HG03103 (cell line): Measurements from ENCODE around the gene CCDC142.

ENCODE experiments used
- ATAC-seq: cut with Tn5 transposase; IDR thresholded peaks from one replicate; pipeline ENCODE4 v1.9.1; 2021; ENCODE audit warnings: low read depth; ENCODE audit not compliant: unreplicated experiment

CCDC142 gene, protein sequence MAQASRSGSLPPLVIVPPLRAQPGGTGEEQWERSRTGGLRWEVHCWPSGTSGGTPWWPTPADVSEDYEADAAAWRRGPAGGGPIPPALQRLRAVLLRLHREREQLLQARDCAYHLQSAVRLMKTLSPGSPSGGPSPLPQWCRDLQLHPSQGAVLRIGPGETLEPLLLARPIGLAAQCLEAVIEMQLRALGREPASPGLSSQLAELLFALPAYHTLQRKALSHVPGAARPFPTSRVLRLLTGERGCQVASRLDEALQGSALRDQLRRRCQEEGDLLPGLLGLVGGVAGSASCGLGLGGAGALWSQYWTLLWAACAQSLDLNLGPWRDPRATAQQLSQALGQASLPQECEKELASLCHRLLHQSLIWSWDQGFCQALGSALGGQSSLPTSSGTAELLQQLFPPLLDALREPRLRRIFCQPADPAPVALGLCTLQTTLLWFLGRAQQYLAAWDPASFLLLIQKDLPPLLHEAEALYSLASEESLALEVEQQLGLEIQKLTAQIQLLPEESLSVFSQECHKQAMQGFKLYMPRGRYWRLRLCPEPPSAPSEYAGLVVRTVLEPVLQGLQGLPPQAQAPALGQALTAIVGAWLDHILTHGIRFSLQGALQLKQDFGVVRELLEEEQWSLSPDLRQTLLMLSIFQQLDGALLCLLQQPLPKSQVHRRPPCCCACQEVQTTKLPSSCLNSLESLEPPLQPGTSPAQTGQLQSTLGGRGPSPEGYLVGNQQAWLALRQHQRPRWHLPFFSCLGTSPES

DNA sequence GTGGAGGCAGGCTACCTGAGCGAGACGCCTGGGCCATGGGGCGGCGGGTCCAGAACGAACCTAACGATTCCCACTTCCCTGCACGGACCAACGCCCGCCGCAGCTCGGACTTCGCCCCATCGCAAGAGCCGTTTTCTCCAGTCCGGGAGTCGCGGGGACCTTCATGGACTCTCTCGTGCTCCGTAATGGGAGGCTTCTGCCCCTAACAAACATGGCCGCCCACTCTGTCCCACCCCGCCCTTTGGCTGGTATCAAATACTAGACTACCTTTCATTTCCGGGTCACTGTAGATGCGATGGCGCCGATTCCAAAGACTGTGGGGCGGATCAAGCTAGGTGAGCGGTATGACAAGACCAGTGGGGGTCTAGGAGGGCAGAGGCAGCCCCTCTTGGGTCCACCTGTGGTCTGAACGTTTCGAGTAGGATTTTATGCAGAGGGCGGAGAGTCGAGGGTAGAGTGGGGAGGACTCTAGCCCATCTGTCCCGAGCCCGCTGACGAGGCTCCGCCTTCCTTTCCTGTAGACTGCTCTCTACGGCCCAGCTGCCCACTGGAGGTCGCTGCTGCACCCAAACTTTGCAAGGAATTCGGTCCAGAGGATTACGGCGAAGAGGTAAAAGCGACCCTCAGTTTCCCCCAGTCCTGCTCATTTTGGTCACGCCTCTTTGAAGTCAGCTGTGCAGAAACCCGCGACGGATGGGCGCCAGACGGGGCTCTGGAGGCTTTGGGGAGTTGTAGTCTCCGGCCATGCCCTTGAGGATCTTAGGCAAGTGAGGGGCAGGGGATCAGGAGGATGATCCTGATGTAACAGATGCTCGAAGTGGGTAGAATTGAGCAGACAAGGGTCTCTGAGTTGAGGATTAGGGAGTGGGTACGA lies at the start of gene CCDC142, which contains the start of gene TTC31:
Gene CCDC142, minus strand, starts transcription at position 198 of the 874 bp plus-strand sequence. Its CDS starts 161 bp downstream, at position 37.
Gene TTC31, plus strand, starts transcription at position 281 of the 874 bp plus-strand sequence. Its CDS starts 15 bp downstream, at position 296.
- ATAC-seq = peak; percentile 77

DNA sequence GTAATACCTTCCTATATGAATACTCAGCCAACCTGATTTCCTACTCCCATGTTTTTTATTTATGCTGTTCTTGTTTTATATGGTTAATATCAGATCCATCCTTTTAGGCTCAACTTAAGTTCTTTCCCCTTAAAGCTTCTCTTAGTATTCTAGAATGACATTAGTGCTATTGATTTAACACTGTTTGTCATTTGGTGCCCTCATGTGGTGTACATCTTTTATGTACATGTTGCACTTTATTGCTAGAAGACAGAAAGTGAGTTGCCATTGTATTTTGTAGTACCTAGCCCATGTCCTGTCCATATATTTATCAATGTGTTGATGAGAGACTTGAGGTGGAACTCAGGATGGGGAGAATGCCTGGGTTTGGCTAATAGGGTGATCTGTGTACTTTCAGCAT lies 49.4 kb upstream of the CCDC142 start:
- no peak for ATAC-seq

DNA sequence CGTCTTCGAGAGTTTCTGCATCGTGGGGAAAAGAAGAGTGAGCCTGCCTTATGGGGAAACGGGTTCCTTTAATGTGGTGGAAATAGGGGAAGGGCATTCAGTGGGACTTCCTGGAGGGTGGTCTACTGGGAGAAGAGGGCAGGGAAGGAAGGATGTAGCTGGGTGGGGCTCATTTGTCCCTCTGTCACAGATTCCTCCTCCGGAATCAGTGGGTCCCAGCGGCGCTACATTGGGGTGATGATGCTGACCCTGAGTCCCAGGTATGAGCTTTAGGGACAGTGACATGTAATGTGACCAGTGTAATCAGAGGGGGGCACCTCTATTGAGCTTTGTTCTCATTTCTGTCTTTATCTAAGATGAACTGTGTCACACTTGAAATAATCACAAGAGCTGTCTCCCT lies 48.9 kb upstream of the CCDC142 start:
- ATAC-seq = no peak

DNA sequence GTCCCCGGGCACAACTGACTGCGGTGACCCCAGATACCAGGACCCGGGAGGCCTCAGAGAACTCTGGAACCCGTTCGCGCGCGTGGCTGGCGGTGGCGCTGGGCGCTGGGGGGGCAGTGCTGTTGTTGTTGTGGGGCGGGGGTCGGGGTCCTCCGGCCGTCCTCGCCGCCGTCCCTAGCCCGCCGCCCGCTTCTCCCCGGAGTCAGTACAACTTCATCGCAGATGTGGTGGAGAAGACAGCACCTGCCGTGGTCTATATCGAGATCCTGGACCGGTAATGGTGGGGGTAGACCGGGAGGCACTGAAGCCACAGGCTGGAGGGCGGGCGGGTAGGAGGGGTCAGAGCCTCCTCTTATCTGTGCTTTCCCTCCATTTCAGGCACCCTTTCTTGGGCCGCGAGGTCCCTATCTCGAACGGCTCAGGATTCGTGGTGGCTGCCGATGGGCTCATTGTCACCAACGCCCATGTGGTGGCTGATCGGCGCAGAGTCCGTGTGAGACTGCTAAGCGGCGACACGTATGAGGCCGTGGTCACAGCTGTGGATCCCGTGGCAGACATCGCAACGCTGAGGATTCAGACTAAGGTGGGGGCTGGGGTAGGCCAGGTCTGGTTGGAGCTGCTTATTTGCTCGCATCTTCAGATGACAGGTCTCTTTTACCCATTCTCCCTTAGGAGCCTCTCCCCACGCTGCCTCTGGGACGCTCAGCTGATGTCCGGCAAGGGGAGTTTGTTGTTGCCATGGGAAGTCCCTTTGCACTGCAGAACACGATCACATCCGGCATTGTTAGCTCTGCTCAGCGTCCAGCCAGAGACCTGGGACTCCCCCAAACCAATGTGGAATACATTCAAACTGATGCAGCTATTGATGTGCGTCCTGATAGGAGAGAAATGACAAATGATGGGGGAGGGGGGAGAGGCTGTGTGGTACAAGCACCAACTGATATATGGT lies 47.7 kb upstream of the CCDC142 start:
- ATAC-seq = no peak

DNA sequence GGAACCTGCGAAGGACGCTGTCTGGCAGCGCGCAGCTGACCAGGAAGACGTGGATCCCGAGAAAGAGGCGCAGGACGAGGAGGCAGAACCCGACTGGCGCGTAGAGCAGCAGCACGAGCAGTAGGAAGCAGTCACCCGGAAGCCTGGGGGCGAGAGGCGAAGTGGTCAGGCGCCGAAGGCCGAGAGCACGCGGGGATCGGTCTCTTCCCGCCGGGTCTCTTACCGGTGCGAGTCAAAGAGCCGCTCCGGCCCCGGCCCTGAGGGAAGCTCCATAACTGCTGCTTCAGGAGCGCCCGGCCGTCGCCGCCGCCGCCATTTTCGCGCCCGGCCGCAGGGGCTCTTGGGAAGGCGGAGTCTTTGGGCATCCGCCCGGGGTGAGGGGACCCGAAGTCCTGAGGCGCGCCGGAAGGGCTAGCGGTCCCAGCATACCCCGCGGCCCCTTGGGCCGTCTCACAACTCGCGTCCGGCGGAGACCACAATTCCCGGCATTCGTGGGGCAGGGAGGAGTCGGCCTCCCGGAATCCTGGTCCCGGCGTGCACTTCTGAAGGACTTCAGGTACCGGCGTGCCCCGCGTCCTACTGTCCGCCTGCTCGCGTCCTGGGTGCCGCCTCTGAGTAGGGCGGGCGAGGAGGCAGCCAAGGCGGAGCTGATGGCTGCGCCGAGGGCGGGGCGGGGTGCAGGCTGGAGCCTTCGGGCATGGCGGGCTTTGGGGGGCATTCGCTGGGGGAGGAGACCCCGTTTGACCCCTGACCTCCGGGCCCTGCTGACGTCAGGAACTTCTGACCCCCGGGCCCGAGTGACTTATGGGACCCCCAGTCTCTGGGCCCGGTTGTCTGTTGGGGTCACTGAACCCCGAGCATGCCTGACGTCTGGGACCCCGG lies 46.8 kb upstream of the CCDC142 start, which contains the start of the genes AUP1 and HTRA2:
Gene AUP1, minus strand, starts transcription at position 350 of the 882 bp plus-strand sequence. Its CDS starts 77 bp downstream, at position 273.
Gene HTRA2, plus strand, starts transcription at position 577 of the 882 bp plus-strand sequence. Its CDS starts 74 bp downstream, at position 651.
- peak; percentile 70 for ATAC-seq

DNA sequence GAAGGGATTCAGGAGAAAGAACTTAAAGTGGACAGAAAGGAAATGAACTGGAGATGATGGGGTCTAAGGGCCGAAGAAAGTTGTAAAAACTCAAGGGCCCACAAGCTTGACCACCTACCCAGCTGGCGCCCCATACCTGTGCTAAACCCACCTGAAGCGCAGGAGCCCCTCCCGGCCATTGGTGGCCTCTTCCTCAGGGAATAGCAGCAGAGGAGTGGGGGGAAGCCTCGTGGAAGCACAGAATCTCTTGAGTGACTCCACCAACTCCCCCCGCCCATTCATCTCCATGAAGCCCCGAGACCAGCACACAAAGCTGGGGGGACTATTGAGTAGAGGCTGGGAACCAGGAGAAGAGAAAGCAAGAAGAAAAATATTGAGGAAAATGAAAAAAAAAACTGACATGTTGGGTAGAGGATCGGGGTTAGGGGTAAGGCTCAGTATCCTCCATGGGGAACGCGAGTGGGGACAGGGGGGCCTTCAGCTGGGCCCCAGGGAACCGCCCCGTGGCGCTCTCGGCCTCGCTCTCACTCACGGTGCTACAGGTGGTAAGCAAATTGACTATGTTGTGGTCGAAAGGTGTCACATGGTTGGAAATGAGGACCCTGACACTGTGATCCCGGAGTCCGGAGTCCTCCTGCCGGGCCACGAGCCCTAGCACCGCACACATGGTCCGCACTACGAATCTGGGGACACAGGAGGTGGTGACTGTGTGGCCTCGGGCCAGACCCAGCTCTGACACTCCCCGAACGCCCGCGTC lies 46.0 kb upstream of the CCDC142 start:
- no peak for ATAC-seq

DNA sequence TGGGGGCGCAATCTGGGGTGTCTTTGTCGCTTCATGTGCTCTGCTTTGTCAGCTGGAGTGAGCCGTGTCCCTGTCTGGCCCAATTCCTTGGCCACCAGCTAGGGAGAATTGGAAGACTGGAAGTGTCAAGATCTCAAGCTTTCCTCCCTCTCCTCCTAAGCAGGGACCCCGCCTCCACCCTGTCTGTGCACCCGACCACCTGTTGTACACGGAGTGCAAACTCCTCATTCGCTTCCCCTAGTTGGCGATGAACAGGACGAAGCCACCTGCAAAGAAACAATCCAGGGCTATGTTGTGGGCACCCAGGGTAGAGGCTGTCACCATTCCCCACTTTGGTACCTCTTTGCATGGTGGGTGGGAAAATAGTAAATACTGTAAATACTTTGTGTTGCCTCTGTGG lies 44.9 kb upstream of the CCDC142 start:
- ATAC-seq = no peak

DNA sequence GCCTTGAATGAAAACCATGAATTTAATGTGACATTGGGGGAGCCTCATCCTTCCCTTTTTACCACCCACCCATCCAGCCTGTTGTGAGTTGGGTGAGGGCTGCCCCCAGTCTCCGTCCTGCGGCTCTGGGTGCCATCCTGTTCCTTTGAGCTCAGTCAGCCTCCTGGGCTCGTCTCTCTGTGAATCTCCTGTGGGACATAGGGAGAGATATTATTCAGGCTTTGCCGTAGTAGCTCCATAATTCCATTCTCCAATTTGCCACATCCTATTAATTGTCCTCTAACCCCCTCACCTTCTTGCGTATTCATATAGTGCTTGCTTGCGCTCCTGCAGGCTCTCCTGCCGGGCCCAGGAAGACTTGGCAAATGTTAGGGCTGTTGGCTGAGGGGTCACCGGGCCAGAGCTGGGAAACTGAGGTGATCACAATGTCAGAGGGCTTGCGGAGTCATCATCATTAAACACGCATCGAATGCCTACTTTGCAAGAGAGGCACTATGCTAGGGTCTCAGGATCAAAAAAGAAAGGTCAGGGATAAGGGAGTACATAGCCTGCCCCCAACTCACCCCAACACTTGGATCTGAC lies 43.9 kb upstream of the CCDC142 start:
- ATAC-seq = no peak

DNA sequence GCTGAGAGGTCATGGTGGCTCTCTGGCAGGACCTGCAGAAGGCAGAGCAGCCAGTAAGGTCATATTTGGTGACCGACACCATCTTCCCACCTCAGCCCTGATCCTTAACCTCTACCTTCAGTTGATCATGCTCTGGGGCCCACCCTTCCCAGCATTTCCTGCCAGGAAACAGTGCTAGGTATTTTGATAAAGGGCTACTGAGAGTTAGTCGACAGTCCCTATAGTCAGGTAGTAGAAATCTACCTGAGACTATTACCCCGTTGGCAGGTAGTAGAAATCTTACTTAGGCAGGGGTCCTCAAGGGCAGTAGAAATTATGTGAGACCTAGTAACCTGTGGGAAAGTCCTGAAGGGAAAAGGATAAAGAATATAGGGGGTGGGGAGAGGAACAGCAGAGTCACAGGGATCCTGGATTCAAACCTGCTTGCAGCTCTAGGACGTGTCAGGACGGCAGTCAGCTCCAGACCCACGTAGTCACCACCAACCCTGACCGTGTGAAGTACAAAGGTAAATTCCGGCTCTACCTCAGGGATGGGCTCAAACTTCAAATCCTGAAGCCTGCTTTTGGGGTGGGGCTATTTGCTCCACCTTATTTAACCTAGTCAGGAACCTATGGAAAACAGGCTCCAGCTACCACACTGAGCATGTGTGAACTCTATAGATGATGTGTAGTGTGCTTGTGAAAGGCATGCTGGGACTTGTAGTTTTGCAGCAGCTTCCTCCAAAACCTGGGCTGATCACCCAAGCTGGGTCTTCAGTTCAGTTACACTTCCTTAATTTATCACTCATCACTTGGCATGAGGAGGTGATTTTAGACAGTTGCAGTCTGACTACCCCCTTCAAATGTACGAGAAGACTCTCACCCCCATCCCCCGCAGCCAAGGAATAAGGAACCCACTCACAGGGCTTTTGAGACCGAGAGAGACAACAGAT lies 43.2 kb upstream of the CCDC142 start, which contains the start of gene DQX1:
Gene DQX1, minus strand, starts transcription at position 515 of the 932 bp plus-strand sequence. Its CDS starts 502 bp downstream, at position 13.
- peak; percentile 36 for ATAC-seq

DNA sequence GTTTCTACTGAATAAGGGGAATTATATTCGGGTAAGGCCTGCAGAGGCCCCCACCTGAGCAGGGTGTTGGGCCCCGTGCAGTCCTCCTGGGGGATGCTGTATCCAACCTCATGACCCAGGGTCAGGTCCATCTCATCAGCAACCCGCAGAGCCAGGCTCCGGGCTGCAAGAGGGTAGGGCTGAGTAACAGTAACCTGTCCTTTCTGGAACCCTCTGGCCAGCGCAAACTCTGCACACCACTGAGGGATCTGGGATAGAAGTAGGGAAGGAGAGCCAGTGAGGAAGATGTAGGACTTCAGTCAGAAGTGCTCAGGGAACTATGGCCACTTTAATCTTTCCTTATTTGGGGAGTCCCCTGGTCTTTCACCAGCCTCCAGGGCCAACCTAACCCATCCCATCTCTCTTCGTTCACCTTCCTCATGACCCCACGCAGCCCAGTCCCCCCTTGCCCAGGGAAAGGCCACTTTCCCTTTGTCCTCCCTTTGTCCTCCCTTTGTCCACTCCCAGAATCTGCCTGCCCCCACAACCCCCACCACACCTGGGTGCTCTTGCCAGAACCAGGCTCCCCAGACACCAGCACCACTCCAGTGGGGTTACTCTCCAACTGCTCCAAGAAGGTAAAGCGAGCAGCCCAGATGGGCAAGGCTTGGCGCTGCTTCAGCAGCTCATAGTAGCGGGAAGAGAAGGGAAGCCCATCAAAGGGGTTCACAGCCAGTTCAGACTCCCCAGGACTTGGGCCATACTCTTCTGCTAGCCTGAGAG lies 42.3 kb upstream of the CCDC142 start:
- no peak for ATAC-seq

DNA sequence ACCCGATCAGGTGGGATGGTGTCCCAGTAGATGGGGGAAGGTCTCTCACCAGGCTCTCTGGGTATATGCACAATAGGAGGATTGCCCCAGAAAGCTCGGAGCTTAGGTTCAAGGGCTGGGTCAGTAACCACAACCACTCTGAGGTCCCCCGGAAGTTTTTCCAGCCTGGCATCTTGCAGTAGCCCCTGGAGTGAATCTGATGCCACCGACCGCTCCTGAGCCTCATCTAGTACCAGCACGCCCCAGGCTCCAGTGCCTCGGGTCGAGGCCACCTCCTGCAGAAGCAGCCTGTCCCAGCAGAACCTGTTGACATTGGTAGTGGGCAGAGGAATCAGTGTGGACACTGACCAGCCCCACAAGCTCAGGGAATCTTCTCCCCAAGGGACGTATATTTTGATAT lies 41.2 kb upstream of the CCDC142 start:
- no peak for ATAC-seq

DNA sequence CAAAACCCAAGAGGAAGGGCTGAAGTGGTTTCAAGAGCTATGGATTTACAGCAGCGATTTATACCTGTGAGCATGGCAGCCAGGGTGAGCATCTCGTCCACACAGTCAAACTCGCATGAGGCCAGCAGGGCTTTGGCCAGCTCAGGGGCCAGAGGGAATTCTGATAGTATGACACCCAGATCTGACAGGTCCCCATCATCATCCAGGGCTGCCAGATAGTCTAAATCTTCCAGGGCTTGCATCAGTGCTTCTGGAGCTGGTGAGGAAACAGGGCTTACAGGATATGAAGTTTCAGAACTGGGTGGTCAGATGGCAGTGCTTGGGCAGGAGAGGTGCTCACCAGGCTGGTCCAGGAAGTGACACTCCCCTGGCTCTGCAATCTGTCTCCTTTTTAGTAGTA lies 39.7 kb upstream of the CCDC142 start:
- ATAC-seq = no peak

DNA sequence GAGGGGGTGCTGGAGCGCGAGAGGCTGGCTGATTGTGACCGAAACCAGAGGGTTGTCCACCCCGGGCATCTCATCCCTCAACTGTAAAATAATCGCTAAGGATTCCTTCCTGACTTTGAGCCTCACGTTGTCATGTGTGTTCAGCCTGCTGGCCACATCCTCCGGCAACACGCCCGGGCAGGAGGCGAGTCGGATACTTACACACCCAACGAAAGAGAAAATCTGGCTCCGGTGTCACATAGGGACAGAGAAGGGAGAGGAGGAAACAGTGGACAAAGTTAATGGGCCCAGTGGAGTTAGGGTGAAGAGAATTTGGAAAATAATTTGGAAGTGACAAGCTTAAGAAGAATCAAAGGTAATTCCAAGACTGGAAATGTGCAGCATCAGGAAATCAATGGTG lies 33.9 kb upstream of the CCDC142 start:
- ATAC-seq = no peak

DNA sequence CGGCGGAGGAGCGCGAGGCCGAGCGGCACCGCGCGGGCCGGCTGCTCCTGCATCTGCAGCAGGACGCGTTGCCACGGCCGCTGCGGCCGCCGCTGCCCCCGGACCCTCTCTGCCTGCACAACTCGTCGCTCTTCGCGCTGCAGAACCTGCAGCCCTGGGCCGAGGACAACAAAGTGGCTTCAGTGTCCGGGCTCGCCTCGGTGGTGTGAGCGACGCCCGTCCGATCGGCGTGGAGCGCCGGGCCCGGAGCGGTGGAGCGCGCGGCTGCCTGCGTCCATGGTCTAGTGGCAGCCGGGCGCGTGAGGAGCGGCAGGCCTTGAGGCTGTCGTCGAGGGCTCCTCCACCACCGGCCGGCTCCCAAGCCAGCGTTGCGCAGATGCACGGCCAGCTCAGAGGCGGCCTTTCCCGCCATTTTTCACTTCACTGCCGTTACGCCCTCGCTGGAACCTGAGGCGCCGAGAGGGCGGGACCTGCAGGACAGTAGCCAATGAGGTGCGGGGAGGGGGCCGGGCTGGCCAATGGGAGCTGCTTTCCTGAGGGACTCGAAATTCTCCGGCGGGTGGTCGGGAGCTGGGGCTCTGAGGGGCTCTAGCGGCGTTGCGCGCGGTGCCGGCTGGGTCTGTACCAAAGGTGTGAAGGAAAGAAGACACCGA lies 33.3 kb upstream of the CCDC142 start:
- ATAC-seq = no peak
